GM12872 (cell line): ENCODE measurements around the gene FGGY.

Experiments used
- CTCF ChIP-seq: IDR thresholded peaks from 3 replicates; pipeline ENCODE4 v1.5.1; 2011; ENCODE audit warnings: low read depth, mild to moderate bottlenecking, low read length, moderate library complexity; ENCODE audit not compliant: insufficient read depth

The FGGY gene

GRCh38 chr1:59759156-59759925 lies 462.4 kb downstream of the FGGY start:
- TF ChIP-seq CTCF: peak; percentile 91

GRCh38 chr1:59761443-59761842 lies 464.5 kb downstream of the FGGY start:
- TF ChIP-seq CTCF: no peak

GRCh38 chr1:59763418-59763817 lies 466.5 kb downstream of the FGGY start:
- no peak for TF ChIP-seq CTCF

GRCh38 chr1:59765011-59765730 lies 468.3 kb downstream of the FGGY start:
- TF ChIP-seq CTCF: no peak

- no peak for TF ChIP-seq CTCF
These were observed 469.4 kb downstream of the FGGY start for GRCh38 chr1:59766227-59766855.

GRCh38 chr1:59767119-59767518 lies 470.2 kb downstream of the FGGY start:
- TF ChIP-seq CTCF: no peak

- TF ChIP-seq CTCF: no peak
These were observed 472.2 kb downstream of the FGGY start for GRCh38 chr1:59768792-59769735.
